ENCODE measurements around the gene AUH.

Gene AUH

GRCh38 chr9:91164724-91165520 is 196.8 kb downstream of the AUH start:
- Histone ChIP-seq H3K27ac (ENCODE audit: low read length) (no peak overlapping the region), H3K4me1 (ENCODE audit: insufficient read depth, low read length) (peaks cover 13% of the 10 kb centered on the region), H3K36me3 (ENCODE audit: insufficient read depth, low read depth, low read length) (no peaks in the 10 kb centered on the region), H3K9ac (ENCODE audit: low read depth, low read length) (no peak overlapping the region), H3K9me3 (ENCODE audit: insufficient read depth, low read depth, low read length) (no peaks in the 10 kb centered on the region), H3K27me3 (ENCODE audit: insufficient read depth, low read length) (no peaks in the 10 kb centered on the region), H3K4me3 (ENCODE audit: low read length) (no peak overlapping the region)
